ENCODE results near the gene INPP1.

DNA sequence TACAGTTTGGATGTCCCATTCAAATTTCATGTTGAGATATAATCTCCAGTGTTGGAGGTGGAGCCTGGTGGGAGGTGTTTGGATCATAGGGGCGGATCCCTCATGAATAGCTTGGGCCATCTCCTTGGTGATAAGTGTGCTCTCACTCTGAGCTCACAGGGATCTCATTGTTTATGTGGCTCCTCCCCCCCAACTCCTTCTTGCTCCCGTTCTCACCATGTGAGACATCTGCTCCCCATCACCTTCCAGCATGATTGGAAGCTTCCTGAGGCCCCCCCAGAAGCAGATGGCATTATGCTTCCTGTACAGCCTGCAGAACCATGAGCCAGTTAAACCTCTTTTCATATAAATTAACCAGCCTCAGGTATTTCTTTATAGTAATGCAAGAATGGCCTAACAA lies 3.0 kb upstream of the INPP1 start:
- TF ChIP-seq POLR2A (IDR thresholded peaks at IDR 0.05) = no peak
- TF ChIP-seq, protein P1, sequence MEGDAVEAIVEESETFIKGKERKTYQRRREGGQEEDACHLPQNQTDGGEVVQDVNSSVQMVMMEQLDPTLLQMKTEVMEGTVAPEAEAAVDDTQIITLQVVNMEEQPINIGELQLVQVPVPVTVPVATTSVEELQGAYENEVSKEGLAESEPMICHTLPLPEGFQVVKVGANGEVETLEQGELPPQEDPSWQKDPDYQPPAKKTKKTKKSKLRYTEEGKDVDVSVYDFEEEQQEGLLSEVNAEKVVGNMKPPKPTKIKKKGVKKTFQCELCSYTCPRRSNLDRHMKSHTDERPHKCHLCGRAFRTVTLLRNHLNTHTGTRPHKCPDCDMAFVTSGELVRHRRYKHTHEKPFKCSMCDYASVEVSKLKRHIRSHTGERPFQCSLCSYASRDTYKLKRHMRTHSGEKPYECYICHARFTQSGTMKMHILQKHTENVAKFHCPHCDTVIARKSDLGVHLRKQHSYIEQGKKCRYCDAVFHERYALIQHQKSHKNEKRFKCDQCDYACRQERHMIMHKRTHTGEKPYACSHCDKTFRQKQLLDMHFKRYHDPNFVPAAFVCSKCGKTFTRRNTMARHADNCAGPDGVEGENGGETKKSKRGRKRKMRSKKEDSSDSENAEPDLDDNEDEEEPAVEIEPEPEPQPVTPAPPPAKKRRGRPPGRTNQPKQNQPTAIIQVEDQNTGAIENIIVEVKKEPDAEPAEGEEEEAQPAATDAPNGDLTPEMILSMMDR (IDR thresholded peaks at IDR 0.05) = no peak
